HTR-8/SVneo (cell line): ENCODE measurements around the gene PSMB5.
"Not testable (repeated sequence)": the region's sequence is repeated elsewhere in the genome, so short reads cannot be mapped to it uniquely, and the experiment has no call there.

Experiments
- DNase-seq: peaks from one replicate; pipeline ENCODE4 v3.0.0; 2011; ENCODE audit warnings: low spot score, mixed read lengths; ENCODE audit not compliant: insufficient read length
- FAIRE-seq: peaks from 2 replicates; lab custom pipeline; 2011; peaks lifted over from hg19 to GRCh38; lab: Jason Lieb, UNC

PSMB5 gene

DNA sequence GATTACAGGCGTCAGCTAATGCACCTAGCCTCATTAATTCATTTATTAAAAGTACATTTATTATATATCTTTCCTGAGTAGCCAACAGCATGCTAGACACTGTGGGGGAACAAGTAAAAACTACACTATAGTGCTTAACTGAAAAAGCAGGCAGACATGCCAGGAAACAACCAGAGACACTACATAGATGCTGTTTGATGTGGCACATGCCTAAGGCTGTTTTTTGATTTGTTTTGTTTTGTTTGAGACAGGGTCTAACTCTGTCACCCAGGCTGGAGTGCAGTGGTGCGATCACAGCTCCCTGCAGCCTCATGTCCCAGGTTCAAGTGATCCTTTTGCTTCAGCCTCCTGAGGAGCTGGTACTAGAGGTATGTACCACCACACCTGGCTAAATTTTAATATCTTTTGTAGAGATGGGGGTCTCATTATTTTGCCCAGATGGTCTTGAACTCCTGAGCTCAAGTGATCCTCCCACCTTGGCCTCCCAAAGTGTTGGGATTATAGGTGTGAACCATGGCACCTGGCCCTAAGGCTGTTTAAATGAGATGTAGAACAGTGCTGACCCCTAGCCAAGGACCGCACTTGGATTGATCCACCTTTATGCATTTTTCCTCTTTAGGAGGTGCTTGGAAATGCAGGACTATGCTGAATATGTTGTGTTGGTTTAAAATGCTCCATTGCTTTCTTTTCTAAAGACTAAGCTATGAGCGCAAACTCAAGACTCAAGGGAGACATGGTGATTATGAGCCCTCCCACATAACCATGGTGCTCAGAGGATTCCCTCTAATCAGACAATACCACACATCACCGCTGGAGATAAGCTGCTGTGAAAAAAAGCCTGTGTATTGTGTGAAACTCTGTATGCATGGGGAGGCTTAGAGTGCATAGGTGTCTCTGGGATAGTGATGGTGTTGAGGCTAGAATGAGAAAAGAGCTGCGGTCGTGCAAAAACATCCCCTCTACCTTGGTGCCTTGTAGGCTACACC is 14.3 kb downstream of the PSMB5 start:
- DNase-seq (no peak), FAIRE-seq (no peak)

DNA sequence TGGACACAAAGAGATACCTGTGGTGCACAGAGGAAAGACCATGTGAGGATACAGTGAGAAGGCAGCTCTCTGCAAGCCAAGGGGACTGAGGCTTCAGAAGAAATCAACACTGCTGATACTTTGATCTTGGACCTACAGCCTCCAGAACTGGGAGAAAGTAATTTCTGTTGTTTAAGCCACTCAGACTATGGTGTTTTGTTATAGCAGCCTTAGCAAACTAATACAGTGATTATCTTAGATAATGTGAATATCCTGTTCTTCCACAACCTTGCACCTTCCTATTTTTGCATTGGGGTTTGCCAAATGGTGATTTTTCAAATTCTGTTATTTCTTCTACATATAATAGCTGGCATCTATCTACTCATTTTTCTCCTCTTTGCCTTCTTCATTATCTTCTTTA is 16.6 kb downstream of the PSMB5 start:
- DNase-seq (no peak), FAIRE-seq (no peak)

DNA sequence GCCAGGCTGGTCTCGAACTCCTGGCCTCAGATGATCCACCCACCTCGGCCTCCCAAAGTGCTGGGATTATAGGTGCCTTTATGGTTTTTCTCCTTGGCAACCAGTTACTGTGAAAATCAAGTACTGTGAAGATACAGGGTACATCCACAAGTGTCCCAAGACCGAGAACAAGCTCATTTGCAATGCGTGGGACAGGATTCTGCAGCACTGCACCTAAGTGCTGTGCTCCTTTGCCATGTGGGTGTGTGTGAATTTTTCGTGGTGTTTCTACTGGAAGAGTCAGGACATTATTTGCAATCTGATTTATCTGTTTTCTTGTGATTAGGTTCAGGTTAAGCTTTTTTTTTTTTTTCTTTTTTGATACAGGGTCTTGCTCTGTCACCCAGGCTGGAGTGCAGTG is 17.6 kb downstream of the PSMB5 start:
- FAIRE-seq: no peak
- no peak for DNase-seq

DNA sequence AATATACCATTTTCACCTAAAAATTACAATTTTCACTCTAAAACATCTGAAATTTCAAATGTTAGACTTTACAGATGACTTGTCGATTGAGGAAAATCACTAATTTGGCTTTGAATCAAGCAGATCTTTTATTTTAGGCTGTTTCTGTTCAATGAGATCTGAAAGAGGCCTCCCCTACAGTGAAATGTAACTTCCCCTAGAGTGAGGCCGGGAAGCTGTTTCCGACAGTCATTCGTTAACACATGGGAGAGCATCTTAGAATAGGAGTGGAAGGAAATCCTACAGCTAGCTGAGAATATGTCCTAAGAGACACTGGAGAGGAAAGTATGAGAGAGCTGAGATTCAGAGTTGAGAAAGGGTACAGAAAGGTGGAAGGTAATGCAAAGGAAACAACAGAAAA is 19.1 kb downstream of the PSMB5 start:
- DNase-seq (no peak), FAIRE-seq (no peak)

DNA sequence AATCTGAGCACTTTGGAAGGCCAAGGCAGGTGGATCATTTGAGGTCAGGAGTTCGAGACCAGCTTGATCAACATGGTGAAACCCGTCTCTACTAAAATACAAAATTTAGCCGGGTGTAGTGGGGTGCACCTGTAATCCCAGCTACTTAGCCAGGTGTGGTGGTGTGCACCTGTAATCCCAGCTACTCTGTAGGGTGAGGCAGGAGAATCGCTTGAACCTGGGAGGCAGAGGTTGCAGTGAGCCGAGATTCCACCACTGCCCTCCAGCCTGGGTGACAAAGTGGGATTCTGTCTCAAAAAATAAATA is 21.0 kb downstream of the PSMB5 start:
- not testable (repeated sequence) for DNase-seq, FAIRE-seq

DNA sequence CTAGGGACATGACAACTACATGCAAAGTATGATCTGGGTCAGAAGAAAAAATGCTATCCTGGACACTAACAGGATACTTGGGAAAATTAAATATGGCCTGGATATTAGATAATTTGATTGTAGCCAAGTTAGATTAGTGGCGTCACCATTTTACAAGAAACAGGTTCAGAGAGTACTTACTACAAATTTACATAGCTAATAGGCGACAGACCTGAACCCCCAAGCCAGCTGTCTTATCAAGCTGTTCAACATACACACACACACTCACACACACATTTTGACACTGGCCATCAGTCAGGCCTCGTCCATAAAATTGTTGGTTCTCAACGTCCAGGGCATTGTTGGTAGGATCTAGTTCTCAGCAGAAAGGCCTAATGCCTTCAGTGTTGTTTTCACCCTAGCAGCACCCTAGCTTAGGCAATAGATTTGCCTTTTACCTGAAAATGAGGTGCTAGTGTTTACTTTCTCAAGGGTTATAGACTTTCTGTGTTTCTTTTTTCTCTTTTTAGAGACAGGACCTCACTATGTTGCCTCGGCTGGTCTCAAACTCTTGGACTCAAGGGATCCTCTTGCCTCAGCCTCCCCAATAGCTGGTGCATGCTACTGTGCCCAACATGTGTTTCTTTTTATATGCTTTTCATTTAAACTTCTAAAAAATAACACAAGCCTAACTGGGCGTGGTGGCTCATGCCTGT is 21.5 kb downstream of the PSMB5 start:
- no peak for FAIRE-seq
- no peak for DNase-seq

DNA sequence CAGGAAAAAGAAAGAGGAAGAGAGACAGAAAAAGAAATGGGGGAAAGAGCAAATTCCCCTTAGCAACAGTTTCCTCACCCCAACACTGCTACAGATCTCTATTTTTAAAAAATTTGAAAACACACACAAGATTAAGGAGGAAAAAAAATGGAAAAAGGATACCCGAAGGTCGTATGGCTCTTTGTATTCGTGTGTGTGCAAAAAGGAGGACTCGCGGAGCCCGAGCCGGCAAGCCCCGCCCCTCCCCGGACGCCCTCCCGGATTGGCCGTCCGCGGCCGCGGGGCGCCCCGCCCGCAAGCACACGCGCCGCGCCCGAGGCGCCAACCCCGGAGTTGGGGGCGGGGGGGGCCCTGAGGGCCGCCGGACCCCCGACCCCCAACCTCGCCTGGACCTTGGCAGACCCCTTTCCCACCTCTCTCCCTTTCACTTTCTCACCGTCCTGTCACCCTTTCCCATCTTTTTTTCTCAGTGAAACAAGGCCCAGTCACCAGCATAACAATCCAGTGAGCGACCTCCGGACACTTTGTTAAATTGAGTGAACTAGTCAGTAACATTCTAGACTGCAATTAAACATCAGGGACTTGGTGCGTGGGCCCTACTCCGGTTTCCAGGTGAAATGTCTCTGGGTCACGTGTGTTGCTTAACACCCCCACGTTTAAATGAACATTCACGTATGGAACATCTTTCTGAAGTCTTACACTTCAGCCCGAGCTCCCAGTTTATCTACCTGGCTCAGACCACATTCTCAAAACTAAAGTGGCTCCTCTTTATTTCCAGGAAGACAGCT is 24.6 kb downstream of the PSMB5 start, which contains the start of gene C14orf93:
Gene C14orf93, minus strand, starts transcription at position 205 of the 788 bp plus-strand sequence. CDS start 11,120 bp downstream, outside the sequence.
- FAIRE-seq (no peak), DNase-seq (peak; percentile 64)

DNA sequence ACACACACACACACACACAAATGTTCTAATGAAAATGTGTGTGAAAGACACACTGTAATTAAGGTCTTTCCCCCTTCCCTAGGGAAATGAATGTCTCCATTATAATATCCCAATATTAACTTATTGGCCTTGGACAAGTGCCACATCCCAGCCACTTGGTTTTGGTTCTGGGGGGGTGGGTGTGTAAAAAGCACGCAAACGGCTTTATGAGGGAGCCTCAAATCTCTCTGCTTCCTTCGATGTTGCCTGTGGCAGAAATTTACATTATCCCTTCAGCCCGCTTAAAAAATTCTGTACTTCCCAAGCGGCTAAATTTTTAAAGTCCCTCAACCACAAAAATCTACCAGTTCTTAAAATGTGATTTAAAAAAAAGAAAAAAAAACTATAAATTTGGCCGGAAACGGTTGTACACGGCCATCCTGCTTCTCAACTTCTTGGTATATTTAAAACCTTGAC is 25.2 kb downstream of the PSMB5 start:
- FAIRE-seq (no peak), DNase-seq (no peak)

DNA sequence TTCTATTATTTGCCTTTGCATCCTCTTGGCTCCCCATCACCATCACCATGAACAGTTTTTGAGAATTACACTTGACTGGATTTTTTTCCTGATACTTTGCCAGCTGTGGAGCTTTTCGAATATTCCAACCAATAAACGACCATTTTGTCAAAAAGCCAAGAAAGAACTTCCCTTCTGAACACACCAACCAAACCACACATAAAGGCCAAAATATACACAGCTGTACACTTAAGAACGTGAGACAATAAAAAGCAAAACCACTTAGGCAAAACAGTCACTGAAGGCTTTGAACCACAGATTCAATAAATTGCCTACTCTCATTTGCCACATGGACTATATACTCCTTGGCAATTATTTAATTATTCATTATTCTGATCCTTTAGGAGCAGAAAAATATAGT is 25.9 kb downstream of the PSMB5 start:
- FAIRE-seq: no peak
- DNase-seq: no peak

DNA sequence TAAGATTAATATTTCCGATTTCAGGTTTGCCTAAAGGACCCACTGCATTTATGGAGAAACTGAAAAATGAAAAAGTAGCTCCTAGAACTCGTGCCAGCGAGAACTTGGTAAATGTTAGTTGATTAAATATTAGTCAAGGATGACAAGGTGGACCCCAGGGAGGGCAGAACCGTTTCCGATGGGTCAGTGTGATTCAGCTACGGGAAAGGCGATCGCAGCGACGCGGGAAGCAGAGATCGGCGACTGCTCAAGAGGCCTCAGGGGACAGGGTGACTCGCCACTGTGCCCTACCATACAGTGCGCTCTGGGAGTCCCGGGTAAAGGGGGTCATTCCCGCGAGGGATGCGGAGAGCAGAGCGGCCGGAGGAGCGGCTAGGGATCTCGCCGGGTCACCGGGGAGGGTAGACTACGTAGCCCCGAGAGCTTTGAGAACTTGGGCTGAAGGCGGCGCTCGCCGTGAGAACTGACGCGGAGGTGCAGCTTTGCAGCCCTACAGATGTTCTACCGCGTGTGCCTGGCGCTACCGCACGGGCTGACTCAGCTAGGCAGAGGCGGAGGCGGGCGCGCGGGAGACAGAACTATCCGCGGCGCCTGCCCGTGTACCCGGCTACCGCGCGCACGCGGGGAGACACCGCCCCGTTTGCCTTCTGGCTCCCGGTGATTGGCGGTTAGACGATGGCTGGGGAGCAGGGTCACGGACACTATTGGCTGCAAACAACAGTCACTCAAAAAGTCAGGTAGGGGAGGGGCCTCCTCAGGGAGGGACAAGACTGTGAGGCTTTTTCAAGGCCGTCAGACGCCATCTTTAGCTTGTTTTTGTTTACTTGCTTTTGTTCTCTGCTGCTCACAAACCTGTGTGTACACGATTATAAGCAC is 27.9 kb downstream of the PSMB5 start:
- FAIRE-seq (peak; percentile 77), DNase-seq (peak; percentile 93)

DNA sequence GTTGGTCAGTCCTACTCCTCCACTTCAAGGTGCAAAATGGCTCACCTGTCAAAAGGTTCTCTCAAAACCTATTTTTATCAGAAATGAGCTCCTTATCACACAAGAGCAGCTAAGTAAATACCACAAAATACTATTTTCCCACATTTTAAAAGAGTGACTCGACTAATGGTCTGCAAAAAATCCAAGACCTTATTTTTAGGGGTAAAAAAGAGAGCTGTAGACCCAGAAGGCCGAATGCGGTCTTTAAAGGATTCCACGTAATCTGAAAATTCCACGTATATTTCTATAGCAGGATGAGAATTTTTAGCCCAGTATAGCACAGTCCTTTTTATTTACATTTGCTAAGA is 28.5 kb downstream of the PSMB5 start:
- DNase-seq: no peak
- FAIRE-seq: no peak

DNA sequence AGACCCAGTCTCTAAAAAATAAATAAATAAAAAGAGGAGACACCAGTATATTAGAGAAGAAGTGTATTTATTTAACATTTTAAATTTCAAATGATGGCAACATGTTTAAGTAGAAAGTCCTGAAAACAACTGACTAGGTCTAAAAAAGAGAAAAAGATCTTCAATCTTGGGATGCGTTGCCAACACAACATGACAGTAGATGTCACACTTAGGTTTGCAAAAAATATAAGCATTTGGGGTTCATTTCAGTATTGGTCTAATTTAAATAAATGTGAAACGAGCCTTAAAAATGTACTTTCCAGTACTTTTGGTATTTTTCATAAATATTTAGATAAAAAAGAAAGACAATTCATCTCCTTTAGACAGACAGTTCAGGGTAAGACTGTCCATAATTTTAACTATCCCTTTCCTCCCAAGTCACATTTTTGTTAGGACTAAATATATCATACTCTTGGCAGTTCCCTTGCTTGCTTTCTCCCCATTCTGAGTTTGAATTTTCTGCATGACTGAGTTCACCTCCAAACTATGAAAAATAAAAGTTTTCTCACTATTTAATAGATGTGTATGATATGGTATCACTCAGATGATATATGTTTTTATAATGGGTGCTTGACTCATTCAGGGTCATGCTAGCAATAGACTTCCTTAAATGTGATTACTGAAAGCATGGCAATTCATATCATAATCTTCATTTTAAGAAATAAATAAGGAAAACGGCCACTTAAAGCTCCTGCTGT is 29.1 kb downstream of the PSMB5 start:
- FAIRE-seq: no peak
- DNase-seq: no peak

DNA sequence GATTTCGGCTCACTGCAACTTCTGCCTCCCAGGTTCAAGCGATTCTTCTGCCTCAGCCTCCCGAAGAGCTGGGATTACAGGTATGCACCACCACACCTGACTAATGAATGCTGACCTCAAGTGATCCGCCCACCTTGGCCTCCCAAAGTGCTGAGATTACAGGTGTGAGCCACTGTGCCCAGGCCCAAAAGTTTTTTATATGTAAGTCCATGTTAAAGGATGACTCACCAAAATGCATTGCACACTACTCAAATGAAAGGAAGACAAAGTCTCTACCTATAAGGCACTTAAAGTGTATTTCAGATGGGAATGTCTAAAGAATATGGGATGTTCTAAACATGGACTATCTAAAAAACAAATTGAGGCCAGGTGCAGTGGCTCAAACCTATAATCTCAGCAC is 30.4 kb downstream of the PSMB5 start:
- DNase-seq, FAIRE-seq: not testable (repeated sequence)

DNA sequence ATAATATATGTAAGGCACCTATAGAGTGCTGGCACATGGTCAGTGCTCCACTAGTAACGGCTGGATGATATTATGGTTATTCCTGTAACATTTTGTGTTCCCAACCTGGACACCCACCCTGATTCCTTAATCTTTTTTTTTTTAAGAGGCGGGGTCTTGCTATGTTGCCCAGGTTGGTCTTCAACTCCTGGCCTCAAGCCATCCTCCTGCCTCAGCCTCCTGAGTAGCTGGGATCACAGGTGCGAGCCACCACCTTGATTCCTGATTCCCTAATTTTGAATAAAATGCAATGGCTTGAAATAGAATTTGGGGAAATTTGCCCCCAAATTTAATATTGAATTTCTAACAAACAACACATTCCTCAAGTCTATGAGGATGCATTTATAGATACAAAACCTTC is 32.1 kb downstream of the PSMB5 start:
- no peak for DNase-seq
- FAIRE-seq: no peak

DNA sequence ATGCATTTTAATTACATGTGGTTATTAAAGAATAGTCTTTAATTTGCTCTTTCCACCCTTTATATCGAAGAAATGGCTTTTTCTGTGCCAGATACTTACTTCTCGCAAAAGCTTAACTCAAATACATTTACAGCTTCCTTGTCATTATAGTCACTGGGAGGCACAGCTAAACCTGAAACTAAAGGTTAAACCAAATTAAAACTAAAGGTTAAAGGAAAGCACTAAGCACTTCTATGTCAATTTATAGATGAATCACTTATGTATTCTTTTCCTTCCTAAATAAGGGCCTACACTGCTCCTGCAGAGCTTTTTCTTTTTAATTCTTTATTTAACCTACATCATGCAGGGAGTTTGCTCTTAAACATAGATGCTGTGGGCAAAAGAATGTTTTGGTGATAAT is 33.8 kb downstream of the PSMB5 start:
- DNase-seq: no peak

DNA sequence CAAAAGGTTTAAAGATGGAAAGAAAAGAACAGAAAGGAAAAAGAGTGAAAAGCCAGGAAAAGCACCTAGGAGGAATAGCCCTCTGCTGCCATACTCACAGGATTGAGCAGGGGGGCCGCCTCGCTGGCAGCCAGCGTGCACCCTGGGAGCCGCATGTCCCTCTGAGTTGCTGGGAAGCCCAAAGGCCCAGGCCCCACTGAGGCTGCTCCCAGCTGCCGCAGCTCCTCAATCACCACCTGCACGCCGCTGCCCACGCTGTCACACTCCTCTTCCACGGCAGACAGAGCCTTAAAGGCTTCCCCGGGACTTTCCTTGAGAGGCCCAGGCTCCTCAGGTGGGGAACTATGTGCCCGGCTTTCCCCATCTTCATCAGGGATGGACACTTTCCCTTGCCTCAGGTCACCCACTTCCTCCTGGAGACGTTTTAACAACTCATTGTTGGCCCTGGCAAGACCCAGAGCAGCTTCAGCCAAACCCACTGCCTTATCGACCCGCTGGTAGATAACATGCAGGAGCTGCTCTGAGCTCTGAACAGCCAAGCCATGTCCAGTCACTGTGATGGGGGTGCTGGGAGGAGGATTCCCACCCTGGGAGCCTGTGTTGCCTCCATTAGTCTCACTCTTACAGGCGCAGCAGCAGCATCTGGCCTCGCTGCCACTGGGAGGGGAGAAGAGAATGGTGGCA is 36.2 kb downstream of the PSMB5 start:
- DNase-seq (no peak), FAIRE-seq (no peak)

More for the DNA sequence above, 33.8 kb downstream of the PSMB5 start:
- FAIRE-seq: no peak

DNA sequence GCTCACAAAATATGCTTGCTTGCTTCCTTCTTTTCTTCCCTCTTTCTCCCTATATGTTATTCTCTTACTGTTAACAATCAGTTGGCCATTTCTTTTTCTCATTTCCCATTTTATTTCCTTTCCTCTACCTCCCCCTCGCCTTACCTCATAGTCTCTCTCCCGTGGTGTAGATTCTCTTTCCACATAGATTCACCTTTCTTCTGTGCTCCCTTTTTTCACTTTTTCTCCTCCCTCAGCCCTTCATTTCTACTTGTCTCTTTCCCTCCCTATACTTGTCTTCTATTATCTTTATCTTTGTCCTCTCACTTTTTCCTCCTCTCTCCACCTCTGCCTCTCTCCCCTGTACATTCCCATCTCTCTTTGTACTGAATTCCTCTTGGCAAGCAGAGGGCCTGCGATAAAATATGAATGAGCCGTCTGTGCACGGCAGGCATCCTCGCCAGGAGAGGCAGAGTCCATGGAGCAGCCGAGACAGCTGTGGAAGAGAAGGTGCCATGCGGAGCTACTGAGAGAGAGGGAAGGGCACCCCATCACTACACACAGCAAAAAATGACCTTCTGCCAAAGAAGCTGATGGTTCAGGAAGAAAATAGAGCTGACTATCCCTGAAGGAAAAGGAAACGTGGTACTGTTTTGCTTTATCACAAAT is 36.9 kb downstream of the PSMB5 start:
- FAIRE-seq (no peak), DNase-seq (no peak)
